ENCODE results near the gene PCID2.
"Not testable (repeated sequence)": the region's sequence is repeated elsewhere in the genome, so short reads cannot be mapped to it uniquely, and the experiment has no call there.

The PCID2 gene

DNA sequence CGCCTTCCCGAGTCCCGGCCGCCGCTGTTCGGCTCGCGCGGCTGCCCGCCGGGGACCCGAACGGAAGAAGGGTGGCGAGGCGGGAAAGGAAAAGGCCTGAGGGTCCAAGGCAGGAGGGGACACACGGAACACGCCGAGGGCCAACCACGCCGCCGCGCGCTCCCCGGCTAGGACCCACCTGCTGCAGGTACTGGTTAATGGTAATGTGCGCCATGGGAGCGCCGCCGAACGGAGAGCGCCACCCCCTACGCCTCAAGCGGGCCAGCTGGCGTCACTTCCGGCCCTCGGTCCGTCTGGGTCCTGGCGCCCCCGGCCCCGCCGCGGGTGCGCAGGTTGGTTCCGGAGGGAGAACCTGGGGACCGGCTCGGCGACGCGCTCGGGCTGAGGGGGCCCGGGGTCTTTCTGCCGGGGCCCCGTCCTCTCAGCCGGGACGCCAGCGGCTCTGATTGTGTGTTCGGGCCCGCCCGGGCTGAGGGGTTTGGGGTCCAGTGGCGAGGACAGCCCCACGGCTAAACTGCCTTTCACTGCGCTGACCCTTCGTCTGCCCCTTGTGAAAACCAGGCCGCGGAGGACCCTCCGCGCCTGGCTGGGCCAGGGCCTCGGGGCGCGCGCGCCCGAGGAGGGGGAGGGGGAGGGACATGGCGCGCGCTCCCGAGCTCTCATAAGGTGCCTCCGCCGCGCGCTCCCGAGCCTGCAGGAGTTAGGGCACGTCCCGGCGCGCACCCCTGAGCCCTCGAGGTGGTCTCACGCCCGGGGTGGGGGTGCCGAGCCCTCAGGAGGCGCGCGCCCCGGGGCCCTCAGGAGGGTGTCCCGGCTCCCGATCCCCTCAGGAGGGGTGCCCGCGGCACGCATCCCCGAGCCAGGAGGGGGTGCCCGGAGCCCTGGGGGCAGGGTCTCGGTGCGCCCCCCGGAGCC, at the start of gene PCID2:
Gene PCID2 (minus strand): TSS at position 249 of the 915 bp plus-strand sequence. CDS start 35 bp downstream, at position 214.
- peak; percentile 89 for DNase-seq (ENCODE audit: low spot score)

DNA sequence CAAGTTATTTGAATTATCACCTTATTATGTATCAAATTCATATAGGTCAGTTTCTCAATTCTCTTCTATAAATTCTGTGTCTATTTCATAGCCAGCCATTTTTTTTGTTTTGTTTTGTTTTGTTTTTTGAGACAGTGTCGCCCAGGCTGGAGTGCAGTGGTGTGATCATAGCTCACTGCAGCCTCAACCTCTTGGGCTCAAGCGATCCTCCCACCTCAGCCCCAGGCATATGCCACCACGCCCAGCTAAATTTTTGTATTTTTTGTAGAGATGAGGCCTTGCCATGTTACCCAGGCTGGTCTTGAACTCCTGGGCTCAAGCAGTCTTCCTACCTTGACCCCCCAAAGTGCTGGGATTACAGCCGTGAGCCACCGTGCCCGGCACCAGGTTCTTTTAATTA, 49.4 kb upstream of the PCID2 start:
- not testable (repeated sequence) for DNase-seq (ENCODE audit: low spot score)

DNA sequence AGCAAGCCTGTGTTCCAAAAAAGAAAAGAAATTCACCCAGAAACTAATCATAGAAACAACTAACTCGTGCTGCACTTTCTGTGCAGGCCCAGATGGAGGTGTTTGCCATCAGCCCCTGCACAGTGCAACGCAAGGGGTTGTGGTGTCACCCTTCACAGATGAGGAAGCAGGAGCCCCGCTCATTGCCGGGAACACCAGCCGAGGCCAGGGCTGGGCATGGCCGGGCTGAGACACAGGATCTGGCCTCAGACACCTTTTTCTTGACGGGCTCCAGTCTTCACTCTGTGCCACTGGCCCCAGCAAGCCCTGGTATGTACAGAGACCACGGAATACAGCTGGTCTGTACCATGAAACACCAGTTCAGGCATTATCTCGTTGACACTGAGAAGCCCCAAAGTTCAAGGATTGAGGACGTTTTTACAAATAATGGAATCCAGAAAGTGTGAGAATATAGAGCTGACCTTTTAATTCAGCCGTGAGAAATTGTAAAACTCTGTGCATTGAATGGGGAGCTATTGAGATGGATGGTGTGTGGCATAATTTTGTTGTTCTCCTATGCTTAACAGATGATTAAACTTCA, 44.1 kb upstream of the PCID2 start:
- DNase-seq (ENCODE audit: low spot score) = no peak

DNA sequence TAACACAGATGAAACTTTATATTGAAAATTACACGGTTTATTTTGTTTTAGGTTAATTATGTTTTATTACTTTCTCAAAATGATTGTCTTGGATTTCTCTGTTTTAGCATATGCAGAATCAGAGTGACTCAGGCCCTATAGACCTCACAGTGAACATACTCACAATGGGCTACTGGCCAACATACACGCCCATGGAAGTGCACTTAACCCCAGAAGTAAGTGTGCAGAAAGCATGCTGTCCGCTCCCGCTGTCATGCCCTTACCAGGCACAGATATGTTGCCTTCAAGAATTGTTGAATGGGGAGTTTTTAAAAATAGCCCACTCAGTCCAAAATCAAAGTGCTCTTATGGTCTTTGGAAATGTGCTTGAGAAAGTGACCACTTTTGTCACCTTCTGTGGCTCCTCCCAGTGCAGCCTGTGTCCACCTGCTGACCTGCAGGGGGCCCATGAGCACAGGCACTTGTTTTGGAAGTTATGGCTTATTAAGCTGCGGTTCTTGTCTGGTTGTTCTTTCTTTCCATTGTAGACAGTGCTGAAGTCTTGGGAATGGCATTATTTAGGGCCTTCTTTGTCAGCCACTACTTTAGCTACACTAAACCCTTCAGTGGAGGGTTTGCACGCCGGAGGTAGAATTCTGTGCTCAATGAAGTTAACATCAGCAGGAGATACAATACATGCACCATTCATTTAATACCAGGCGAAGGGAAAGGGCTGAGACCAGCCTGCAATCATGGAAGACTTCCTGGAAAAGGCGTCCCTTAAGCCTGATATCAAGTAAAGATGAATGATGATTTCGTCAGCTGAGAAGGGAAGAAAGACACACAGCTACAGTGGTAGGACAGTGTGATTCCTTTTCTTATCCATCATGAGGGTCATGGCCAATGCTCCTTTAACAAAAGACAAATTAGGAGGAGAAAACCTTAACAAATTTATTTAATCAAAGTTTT, 37.7 kb upstream of the PCID2 start:
- DNase-seq (ENCODE audit: low spot score) = no peak

DNA sequence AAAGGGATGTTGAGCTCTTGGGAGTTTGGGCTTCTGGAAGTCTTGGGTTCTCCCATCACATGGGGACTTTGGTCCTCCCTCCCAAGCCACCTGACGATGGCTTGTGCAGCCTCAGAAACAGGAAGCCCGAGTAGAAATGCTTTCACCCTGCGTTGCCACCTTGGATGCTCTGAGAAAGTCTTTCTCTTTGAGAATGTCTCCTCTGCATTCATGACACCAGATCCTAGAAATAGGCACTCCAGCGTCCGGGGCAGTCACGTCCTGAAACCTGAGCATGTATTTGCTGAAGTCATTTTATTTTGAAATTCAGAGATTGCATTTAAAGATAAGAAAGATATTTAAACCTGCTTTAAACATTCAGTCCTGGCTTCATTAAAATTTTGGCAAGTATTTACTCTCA, 35.4 kb upstream of the PCID2 start:
- DNase-seq (ENCODE audit: low spot score) = no peak

DNA sequence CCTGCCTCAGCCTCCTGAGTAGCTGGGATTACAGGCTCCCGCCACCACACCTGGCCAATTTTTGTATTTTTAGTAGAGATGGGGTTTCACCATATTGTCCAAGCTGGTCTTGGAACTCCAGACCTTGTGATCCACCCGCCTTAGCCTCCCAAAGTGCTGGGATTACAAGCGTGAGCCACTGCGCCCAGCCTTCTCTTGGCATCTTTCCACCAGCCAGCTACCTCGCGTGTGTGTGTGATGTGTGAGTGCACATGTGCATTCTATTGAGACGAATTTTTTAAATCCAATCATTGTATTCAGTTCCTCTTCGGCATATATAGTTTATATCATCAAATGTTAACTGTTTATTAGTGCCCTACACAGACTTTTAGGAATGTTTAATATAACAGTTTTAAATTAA, 33.2 kb upstream of the PCID2 start:
- not testable (repeated sequence) for DNase-seq (ENCODE audit: low spot score)

DNA sequence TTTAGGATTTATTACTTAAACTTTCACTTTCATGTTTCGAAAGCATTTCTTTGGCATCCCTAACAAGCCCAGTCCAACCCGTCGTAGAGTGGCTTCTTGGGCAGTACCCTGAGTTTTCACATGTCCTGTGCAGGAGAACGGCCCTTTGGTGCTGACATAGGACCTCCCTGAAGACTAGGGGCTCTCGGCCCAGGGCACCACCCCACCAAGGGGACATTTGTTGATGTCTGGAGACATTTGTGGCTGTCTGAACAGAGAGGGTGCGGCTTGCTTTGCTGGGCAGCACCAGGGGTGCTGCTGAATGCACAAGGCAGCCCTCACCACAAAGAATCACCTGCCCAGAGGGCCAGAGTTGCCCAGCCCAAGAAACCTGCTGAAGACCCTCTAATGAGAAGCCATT, 31.5 kb upstream of the PCID2 start:
- DNase-seq (ENCODE audit: low spot score) = no peak

DNA sequence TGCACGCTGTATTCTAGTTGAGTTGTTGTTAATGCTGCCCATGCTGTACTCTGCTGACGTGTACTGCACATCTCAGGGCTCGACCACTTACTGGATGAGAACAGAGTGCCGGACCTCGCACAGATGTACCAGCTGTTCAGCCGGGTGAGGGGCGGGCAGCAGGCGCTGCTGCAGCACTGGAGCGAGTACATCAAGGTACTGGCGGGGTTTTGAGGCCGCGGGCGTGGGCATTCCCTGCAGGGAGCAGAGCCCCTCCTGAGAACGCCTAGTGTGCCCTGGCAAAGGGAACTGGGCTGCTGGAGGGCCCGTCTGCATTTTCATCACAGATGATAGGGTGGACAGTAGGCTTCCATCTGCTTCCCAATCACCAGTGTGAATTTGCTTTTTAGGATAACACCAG, 30.9 kb upstream of the PCID2 start:
- no peak for DNase-seq (ENCODE audit: low spot score)

DNA sequence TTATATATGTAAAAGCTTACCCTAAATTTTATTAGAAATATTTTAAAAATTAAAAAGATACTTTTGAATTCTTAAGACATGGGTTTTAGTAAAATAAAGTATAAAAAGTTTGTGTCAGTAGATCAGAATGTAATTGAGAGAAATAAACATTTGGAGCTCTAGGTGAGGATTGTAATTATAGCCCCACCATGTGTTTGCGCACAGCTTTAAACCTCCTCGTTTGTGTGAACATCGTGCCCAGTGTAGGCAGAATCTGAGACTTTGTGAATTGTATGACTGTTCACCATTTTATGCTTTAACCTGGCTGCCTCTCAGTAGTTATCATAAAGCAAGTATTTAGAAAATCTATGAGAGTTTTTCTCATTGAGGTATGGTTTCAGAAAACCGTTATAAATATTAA, 30.1 kb upstream of the PCID2 start:
- DNase-seq (ENCODE audit: low spot score) = no peak

DNA sequence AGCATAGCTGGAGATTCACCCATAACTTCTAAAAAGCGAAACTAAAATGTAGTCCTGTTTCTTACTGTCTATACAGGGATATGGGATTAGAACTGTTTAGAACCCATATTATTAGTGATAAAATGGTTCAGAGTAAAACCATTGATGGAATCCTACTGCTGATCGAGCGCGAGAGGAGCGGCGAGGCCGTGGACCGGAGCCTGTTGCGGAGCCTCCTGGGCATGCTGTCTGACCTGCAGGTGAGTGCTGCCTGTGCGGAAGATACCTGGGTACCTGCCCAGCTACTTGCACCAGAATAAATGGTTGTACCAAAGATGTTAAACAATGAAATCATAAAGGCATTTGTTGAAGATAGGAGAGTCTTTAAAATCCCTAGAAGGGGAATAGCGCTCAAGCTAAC, 24.6 kb upstream of the PCID2 start:
- DNase-seq (ENCODE audit: low spot score) = no peak

DNA sequence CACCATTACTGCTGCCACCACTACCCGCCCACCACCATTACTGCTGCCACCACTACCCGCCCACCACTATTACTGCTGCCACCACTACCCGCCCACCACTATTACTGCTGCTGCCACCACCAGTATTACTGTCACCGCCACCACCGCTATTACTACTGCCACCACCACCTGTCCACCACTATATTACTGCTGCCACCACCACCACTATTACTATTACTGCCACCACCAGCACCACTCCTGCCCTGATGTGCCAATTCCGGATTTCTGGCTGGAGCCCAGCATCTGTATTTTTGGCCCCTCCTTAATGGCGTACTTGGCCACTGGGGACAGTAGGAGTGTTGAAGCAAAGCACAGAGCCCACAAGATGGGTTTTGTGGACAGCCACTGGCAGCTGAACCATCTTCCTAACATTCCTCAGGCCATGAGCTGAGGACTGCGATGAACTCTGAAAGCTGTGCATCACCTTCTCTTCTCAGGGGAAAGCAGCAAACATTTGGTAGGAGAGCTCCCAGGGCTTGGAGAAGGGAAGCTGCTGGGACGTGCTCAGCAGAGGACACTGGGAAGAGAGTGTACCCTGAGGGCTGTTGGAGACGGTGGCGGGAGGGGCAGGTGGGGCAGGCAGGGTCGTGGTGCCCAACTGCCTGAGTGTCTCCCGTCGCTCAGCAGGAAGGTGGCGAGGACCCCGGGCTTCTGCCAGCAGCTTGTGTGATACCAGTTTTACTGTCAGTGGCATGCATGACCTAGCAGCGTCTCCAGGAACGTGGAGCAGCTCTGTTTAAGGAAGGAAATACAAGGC, 23.9 kb upstream of the PCID2 start:
- DNase-seq (ENCODE audit: low spot score) = no peak

DNA sequence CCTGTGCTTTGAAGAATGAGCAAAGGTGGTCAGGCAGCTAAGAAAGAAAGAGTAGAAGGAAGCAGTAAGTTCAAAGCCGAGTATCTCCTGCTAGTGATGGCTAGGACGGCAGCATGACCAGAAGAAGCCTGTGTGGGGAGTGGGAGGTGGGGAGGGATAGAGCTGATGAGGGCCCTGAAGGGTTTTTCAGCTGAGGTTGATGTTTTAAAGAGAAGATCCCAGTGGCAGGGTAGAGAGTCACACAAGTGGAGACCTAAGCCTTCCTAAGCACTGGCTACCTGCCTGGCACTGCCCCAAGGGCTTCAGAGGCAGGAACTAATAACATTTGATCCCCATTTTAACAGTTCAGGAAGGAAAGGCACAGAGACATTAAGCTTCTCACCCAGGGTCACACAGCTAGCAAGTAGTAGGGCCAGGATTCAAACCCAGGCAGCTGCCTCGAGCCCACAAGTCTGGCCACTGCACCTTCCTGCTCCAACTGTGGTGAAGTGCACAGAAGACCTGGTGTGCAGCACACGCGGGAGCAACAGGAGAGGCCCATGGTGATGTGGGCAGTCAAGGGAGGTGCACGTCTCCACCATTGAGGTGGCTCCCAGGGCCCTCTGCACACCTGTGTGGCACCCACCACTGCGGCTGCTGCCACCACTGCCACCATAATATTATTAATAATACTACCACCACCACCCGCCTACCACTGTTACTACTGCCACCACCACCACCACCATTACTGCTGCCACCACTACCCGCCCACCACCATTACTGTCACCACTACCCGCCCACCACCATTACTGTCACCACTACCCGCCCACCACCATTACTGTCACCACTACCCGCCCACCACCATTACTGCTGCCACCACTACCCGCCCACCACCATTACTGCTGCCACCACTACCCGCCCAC, 23.1 kb upstream of the PCID2 start:
- DNase-seq (ENCODE audit: low spot score) = no peak

DNA sequence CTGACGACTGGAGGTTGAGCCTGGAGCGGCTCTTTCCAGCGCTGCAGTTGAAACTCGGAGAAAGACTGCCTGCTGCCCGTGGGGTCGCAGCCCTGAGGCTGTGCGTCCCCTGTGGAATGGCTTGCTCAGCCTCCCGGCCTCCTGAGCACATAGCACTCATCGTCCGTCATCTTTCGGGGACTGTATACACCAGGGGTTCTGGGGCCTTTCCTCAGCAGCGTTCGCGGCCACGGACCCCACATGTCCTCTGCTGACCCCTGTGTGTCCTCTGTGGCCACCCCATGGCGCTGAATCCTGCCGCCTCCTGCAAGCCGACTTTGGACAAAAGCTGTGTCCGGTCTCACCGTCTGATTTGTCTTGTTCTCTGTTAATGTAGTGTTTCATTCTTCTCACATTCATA, 21.3 kb upstream of the PCID2 start:
- DNase-seq (ENCODE audit: low spot score) = no peak

DNA sequence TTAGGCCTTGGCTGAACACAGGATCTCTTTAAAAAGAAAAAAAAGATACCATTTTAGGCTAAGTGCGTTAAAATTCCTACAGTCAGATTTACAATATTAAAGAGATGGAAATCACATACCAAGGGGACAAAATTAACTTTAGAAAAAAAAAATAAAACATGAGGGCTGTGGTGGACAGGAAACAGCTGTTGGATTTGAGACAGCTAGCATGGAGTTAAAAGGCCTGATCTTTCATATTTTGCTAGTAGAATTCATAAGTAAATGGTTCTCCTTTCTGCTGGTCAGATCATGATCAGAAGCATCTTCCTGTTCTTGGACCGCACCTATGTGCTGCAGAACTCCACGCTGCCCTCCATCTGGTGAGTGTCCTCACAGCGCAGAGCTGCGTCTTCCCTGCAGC, 20.7 kb upstream of the PCID2 start:
- DNase-seq (ENCODE audit: low spot score) = no peak

DNA sequence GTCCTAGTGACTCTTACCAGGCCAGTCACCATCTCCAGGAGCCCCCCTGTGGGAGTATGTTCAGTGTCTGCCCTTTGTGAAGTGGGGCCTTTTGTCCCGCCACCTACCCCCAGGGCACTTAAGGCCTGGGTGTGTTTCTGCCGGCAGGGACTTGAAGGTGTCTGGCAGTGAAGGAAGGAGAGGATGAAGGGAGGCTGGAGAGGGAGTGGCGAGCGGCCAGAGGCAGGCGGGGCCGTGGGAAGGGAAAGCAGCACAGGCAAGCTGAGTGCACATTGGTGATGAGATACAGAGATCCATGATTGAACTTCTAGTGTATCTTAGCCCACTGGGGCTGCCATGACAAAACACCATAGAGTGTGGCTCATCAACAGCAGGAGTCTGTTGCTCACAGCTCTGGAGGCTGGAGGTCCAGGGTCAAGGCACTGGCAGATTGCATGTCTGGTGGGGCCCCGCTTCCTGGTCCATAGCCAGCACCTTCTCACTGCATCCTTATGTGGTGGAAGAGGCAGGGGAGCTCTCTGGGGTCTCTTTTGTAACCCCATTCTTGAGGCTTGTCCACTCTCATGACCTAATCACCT, 18.5 kb upstream of the PCID2 start:
- no peak for DNase-seq (ENCODE audit: low spot score)

DNA sequence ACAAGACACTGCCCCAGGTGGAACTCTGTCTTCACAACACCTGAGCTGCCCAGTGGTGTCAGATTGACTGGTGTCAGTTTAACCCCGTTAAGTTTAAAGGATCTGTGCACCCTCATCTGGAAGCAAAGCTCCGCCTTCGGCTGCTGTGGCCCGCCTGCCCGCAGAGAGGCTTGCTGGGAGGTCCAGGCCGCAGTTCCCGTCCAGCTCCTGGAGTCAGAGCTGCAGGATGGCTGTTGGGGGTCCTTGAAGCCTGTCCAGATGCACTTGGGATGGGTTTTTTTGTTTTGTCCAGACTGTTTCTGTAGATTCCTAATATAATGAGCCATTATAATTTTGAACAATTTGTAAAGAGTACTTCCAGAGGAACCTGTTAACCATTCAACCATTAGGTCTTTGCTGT, 17.0 kb upstream of the PCID2 start:
- no peak for DNase-seq (ENCODE audit: low spot score)

DNA sequence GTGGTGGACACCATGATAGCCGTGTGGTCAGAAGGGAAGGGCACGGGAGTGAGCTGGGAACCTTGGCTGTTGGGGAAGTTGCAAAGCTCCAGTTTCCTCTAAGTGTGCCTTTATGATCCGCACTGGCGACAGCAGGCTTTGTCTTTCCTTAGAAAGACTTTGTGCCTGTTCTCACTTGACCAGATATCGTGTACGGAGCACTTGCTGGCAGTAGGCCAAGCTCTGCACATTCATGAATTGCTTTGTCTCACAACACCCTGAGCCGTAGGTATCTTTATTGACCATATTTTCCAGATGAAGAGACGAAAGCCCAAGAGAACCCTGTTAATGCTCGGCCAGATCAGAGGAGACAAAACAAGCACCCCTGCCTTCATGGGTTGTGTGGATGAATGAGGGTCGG, 16.0 kb upstream of the PCID2 start:
- no peak for DNase-seq (ENCODE audit: low spot score)

DNA sequence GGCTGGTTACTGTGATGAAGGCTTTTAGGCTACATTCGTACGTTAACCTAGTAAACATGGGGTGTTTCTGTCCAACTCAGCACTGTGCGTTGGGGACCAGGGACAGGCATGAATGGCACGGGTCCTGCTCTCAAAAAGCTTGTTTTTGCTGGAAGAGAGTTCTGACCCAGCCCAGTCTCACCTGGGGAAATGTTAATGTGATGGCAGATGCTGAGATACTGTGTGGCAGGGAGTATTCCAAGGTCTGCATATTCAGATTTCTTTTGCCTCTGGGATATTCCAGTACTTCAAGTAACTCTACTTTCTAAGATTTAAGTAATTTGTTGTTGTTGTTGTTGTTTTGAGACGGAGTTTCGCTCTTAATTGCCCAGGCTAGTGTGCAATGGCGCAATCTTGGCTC, 14.6 kb upstream of the PCID2 start:
- no peak for DNase-seq (ENCODE audit: low spot score)

DNA sequence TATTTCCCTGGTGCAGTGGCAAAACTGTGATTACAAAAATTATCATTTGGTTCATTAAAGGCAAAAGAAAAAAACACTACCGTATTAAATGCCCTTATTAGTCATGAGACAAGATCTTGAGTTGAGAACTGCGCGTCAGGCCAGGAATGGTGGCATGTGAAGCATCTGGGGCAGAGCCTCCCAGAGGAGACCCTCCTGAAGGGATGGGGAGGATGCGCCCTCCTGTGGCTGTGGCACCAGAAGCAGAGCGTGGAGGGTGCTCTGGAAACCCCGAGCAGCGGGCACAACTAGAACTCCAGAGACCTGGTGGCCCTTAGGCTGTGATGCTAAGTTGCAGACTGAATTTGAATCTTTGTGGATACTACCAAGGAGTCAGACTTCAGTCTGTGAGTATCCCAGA, 12.4 kb upstream of the PCID2 start:
- DNase-seq (ENCODE audit: low spot score) = no peak

DNA sequence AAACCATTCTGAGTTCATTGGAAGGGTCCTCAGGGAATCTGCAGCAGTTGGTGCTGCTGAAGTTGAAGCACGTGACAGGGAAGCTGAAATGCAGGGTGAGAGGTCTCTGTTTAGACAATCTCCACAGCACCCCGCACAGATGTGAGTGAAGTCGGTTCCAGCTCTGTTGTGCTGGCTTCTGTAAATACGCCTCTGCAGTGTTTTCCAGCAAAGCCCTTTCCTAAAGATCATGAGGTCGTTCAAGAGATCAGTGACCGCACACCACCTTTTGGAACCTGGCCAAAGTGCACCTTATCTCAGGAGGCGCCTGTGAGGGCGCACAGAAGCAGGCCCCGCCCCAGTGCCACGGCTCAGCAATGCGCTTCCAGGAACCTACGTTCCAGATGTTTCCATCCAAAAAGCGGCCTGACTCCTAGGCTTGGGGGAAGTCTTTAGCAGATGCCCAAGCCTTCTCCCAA, 11.7 kb upstream of the PCID2 start:
- DNase-seq (ENCODE audit: low spot score) = no peak
